HG03039 (cell line): ENCODE measurements around the gene TSG101.

Experiments used
- ATAC-seq: cut with Tn5 transposase; IDR thresholded peaks from one replicate; pipeline ENCODE4 v1.9.1; 2021; ENCODE audit warnings: mild to moderate bottlenecking, moderate library complexity; ENCODE audit not compliant: unreplicated experiment

The TSG101 gene

DNA sequence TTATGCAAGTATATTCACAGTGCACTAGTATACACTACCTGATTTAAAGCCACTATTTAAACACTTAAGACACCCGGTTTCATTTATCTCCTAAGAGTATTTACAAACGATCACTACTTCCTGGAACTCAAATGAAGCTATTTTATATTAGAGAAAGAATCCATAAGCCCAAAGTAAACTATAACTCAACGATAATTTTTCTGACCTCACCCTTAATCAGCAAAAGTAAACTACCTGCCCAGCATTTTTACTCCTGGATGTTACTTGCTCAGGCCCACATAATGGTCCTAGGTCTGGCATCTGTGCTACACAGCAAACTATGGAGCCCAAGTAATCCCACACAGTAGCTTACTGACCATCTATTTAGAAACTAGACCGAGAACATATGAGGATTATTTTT, 33.4 kb downstream of the TSG101 start:
- ATAC-seq = no peak

DNA sequence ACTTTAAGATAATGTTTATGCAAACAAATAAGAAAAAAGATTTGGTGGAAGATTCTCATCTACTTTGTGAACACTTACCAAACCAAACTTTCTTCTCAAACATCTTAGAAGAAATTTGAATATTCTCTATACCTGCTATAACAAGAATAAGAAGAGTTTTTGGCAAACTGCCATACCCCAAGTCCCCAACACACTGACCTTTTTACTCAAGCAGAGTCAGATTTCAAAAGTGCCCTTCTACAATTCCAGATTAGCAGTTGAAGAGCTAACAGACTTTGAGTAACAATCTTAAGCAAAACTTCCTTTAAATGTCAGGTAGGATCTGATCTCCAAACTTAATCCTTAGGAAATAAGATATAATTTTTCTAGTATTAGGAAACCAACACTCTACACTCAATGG, 33.9 kb downstream of the TSG101 start:
- no peak for ATAC-seq

DNA sequence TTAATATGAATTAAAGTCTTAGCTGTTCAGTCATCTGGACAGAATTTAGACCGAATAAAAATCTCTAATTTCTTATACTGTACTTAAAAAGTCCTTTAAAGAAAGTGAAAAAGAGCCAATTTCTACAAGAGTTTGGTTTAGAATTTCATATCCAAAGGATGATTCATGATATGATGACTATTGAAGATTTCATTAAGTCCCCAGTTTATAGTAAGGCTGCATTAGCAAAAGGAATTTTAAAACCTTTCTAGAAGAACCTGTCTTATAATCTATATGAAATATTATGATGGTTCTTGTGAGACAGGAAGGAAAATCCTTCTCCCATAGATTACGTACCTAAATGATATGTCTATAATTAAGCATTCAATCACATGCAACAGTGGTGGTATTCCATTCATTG, 34.8 kb downstream of the TSG101 start:
- no peak for ATAC-seq

DNA sequence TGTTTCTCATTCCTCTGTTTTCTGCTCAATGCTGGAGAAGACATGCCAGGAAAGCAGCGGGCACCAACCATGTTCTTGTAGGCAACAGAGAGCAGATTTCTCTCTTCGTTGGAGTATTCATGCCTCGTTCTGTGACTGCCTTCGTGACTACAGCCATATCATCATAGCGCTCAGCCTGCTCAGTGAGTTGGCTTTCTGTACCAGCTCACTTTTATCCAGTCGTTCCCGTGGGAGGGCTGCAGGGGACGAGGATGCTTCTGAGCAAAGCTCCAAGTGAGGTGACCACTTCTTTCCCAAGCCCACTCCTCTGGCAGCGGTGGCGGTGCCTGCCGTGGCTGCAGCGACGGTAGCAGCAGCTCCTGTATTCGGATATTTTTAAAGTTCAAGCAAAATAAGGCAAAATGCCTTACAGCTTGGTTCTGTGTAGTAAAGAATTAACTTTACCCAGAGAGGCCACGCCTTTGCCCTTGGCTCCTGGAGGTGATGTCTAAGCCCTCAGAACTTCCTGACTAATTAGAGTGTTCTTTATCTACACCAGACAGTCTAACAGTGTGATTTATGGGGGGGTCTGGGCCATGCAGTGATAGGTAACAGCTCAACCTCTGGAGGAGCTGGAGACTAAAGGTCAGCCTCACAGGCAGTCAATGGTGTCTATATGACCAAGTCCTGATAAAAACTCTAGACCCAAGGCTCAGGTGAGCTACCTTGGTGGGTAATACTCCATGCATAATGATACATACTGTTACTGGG, 35.8 kb downstream of the TSG101 start:
- ATAC-seq = no peak

DNA sequence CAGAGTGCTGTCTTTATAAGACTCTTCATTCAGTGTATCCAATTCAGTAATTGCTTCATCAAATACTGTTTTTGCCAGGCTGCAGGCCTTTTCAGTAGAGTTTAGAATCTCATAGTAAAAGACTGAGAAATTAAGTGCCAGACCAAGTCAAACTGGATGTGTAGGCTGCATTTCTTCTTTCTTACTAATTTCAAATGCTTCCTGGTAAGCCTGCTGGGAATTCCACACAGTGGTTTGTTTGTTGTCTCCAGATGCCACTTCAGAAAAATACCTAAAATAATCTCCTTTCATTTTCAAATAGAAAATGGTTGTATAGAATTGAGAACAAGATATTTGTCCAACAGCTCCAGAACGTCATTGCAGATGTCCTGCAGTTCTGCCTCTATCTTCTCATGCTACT, 36.4 kb downstream of the TSG101 start:
- no peak for ATAC-seq

DNA sequence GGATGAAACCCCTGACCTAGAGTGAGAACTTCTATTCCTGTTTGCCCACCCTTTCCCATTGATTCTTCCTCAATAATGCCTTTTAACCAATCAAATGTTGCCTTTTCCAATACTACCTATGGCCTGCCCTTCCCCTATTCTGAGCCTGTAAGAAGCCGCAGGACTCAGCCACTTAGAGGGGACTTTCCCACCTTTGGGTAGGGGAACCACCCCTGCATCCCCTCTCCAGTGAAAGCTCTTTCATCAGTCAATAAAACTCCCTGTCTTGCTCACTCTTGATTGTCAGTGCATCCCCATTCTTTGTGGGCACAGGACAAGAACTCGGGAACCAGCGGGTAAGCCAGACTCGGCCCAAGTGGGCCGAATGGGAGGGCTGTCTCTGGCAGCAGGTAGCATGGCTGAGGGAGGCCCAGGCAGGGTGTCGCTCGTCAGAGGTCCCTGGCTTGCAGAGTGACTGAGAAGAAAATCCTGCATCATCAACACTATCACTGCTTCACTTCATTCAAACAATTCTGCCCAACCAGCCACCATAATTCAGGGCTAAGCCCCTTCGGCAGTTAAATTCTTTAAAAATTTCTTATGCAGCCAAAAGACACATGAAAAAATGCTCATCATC, 40.7 kb downstream of the TSG101 start:
- no peak for ATAC-seq

DNA sequence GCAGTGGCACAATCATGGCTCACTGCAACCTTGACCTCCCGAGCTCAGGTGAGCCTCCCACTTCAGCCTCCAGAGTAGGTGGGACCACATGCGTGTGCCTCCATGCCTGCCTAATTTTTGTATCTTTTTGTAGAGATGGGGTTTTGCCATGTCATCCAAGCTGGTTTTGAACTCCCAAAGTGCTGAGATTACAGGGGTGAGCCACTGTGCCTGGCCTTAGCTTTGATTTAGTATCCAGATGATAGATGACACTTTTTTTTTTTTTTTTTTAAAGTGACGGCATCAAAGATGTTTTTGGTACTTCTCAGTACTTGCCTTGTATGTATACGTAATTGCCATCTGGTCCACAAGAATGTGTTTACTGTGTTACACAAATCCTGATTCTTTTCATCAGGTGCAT, 47.7 kb downstream of the TSG101 start:
- ATAC-seq = no peak

DNA sequence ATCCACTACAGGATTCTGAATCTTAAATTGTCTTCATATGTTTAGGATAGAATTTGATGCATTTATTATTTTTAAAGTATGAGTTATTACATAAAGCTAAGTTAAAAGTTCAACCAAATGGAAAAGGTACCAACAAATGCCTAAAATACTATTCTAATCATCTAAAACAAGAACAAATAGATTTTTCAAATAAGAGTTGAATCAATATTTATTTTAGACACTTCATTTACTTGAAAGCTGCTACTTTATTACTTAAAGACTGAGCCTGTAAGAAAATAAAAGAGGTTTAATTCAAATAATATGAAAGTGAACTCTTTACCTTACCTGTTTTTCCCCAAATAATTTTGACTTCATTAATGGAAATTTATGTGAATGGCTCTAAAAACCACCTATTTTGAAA, 54.2 kb downstream of the TSG101 start:
- no peak for ATAC-seq

DNA sequence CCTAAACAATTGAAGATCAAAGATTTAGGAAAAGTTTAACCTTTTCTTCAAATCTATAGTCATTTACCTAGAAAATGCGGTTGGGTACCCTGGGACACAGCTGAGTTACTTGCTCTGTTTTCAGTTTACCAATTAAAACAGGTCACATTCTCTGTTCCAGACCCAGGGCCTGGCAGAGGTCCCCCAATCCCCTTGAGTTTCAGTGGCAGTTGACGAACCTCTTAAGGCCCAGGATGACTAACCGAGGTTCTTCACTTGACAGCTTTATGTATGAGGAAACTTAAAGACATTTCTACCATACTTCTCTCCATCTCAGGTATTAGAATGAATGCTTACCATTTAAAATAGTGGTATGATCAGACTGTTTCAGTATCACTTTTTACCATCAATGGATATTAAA, 54.7 kb downstream of the TSG101 start:
- no peak for ATAC-seq

DNA sequence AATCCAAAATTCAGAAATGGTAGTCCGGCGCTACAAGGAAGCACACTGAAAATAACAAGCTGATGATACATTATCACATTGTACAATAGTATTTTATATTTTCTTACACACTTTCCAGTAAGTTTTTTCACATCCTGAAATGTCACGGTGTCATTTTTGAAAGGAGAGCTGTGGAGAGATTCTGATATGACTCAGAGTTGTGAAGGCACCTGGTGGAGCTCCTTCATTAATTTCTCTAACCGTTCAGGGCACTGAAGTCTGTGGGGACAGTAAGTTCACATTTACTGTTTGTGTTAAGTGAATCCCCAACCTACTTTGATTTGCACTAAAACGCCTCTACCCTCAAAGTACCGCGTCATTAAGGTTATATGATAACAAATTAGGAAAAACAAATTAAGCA, 57.8 kb downstream of the TSG101 start:
- ATAC-seq = no peak

DNA sequence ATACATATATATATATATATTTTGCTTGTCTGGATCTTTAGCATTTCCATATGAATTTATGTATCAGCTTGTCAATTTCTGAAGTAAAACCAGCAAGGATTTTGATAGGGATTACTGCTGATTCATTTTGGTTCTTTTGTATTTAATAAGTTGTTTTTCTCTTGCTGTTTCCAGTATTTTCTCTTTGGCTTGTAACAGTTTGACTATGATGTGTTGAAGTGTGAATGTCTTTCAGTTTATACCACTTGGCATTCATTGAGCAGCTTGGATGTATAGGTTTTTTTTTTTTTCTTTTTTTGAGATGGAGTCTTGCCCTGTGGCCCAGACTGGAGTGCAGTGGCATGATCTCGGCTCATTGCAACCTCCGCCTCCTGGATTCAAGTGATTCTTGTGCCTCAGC, 58.7 kb downstream of the TSG101 start:
- no peak for ATAC-seq

DNA sequence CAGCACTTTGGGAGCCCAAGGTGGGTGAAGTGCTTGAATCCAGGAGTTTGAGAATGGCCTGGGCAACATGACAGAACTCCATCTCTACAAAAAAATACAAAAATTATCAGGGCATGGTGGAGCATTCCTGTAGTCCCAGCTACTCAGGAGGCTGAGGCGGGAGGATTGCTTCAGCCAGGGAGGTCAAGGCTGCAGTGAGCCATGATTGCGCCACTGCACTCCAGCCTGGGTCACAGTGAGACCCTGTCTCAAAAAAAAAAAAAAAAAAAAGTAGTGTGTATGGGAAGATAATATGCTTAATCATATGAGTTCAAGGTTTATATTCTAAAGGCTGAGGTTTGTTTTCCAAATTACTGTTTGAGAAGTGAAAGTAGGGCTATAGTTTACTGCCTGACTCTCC, 60.3 kb downstream of the TSG101 start:
- no peak for ATAC-seq

DNA sequence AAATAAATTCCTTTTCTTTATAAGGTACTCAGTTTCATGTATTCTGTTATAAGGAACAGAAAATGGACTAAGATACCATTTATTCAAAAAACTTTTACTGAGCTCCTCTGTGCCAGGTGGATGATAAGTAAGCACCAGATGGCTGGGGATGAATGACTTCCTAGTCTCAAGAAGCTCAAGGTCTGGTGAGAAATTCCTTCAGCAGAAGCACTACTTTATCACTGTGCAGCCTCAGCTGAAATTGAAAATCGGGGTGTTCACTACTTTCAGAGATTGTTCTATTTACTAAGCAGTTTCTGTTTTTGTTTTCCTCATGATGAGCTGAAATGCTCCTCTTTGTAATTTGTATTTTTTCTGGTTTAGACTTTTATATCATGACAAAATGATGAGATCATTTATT, 63.3 kb downstream of the TSG101 start:
- ATAC-seq = no peak

DNA sequence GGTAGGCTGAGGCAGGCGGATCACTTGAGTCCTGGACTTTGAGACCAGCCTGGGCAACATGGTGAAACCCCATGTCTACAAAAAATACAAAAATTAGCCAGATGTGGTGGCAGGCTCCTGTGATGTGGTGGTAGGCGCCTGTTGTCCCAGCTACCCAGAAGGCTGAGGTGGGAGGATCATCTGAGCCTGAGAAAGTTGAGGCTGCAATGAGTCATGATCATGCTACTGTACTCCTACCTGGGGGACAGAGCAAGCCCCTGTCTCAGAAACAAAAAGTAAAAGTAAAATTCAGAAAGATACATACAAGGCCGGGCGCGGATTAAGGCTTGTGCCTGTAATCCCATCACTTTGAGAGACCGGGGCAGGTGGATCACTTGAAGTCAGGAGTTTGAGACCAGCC, 64.8 kb downstream of the TSG101 start:
- no peak for ATAC-seq

DNA sequence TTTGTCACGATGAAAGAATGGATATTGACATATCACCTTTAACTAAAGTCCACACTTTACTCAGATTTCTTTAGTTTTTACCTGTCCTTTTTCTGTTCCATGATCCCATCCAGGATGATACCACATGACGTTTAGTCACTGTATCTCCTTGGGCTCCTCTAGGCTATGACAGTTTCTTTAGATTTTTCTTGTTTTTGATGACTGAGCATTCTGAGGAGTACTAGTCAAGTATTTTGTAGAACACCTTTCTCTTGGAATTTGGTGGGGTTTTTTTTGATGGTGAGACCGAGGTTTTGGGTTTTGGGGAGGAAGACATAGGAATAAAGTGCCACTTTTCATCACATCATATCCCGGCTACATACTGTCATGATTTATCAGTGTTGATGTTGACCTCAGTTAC, 67.1 kb downstream of the TSG101 start:
- ATAC-seq = no peak

DNA sequence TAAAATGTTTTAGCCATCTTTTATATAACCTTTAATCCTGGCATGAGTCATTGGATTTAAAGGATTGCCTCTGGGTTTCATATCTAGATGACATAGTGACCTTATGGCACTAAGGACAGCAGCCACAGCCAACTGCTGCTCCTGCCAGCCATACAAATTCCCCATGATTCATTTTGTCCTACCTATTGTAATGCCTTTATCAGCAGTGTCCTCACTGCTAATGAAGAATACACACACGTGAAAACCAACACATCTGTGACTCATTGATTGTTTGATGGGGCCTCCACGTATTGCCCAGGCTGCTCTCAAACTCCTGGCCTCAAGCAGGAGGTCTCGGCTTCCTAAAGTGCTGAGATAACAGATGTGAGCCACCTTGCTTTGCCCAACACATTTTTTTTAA, 69.3 kb downstream of the TSG101 start:
- no peak for ATAC-seq

DNA sequence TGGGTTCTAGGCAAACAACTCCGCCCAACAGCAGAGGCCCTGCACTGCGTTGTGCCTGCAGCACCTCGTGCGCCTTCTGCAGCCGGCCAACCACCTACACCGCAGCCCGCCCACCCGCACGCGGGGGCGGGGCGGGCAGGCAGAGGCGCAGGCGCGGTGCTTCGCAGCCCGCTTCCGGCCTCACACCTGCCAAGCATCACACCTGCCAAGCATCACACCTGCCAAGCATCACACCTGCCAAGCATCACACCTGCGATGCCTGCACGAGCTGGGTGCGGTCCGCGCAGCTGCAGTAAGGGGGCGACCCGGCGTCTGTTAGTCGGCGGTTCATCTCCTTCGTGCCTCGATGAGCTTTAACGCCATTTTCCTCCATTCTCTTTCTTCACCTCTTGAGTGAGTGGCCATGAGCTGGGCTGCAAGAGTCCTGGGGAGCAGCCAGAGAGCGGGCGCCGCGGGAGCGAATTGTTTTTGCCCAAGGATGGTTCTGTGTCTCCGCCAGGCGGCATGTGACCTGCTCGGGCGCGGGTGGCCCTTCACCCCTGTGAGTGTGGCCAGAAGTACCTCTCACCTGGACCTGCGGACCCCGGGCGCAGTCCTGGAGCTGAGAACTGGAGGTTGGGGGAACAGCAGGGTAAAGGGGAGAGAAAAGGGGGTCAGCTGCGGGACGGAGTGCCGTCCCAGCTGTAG, 70.9 kb downstream of the TSG101 start, which contains the start of gene LDHAL6A:
Gene LDHAL6A (plus strand): TSS at position 171 of the 687 bp plus-strand sequence. CDS start 825 bp downstream, outside the sequence.
- no peak for ATAC-seq

DNA sequence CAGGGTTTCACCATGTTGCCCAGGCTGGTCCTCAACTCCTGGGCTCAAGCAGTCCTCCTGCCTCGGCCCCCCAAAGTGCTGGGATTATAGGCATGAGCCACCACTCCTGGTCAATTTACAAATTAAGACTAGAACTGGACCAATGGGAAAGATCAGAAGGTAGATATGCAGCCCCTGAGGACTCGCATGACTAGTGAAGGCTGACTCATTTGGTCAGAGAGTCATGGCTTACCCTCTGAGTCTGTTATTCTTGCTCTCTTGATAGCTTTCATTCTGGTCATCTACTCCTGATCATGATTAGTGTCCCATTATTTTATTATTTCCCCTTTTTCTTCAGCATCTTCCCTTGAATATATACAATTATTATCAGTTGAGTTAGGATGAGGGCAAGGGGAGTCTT, 73.8 kb downstream of the TSG101 start:
- no peak for ATAC-seq

DNA sequence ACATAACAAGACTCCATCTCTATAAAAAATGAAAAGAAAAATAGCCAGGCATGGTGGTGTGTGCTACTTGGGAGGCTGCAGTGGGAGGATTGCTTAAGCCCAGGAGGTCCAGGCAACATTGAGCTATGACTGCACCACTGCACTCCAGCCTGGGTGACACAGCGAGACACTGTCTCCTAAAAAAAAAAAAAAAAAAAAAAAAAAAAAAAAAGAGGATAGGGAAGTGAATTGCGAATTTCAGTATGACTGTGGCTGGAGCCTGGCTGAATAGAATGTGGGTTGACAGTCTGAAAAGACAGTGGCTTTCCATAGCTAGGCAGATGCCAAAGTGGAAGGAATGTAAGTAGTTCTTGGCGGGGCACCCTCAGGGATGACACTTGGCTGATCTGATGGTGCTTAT, 77.5 kb downstream of the TSG101 start:
- ATAC-seq = no peak

DNA sequence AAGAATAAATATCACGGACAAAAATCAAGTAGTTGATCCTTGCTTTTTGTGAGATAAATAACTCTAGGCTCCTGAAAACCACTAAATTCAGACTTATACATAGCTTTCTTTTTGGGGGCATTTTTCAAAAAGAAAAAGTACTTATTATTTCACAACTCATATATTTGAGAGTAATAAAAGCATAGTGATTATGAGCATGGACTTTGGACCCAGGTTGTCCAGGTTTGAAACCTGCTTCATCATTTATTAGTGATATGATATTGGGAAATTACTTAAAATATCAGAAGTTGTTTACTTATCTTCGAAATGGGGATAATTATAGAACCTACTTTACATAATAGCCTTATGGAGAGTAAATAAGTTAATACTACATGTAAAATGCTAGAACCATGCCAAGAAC, 88.1 kb downstream of the TSG101 start:
- ATAC-seq = no peak
